ENCODE measurements around the gene FBXL20. TPM values are rescaled to one million over a fixed set of nuclear protein-coding genes. Genes with fewer than 3 reads are reported as not detected.

The FBXL20 gene
- total and polyA plus RNA-seq, 2 experiments from 2014 or later = 9.7 to 11.3 TPM

- no peak overlapping the region for H2AFZ ChIP-seq
- TF ChIP-seq EZH2 (IDR thresholded peaks at IDR 0.05; ENCODE audit: insufficient read depth, poor library complexity, severe bottlenecking) (no peak), EZH2phosphoT487 (IDR thresholded peaks at IDR 0.05; ENCODE audit: insufficient read depth, low read depth) (no peak)
- H4K20me1 ChIP-seq (ENCODE audit: insufficient read depth) = no peaks in the 10 kb centered on the region
- H3K9ac ChIP-seq = no peak overlapping the region
- H3K9me3 ChIP-seq (ENCODE audit: low read depth) = no peaks in the 10 kb centered on the region
- no peaks in the 10 kb centered on the region for H3K9me2 ChIP-seq (ENCODE audit: insufficient read depth)
- WGBS, 2 experiments (ENCODE audit: low coverage in 1 of 2, low lambda C conversion rate in 2 of 2, missing lambda C conversion rate in 2 of 2) = 88 to 91% methylated on average over 8 of the region's 8 CpGs
- H3K4me1 ChIP-seq (ENCODE audit: insufficient read depth) = peaks cover 10% of the 10 kb centered on the region; the same call in 1 of the 2 replicates
- in situ Hi-C loops (cut with MboI) = no loop called here
- no peaks in the 10 kb centered on the region for H3F3A ChIP-seq (ENCODE audit: insufficient read depth)
- peaks cover 21% of the 10 kb centered on the region for H3K79me2 ChIP-seq (ENCODE audit: insufficient read depth)
- no peaks in the 10 kb centered on the region for H3K36me3 ChIP-seq (ENCODE audit: low read depth)
- H3K27me3 ChIP-seq (replicated peaks; ENCODE audit: insufficient read depth) = no peaks in the 10 kb centered on the region
- no peak overlapping the region for H3K27ac ChIP-seq
- no peak overlapping the region for H3K4me3 ChIP-seq
- DNase-seq = no peak
- H3K4me2 ChIP-seq (ENCODE audit: unreplicated experiment) = no peak overlapping the region
Measured at GRCh38 chr17:39318636-39319035, 82.8 kb downstream of the FBXL20 start.

GRCh38 chr17:39306509-39307212 is 94.8 kb downstream of the FBXL20 start:
- Histone ChIP-seq H3K4me2 (ENCODE audit: unreplicated experiment) (peak overlapping the region; percentile 39), H3K79me2 (ENCODE audit: insufficient read depth) (no peaks in the 10 kb centered on the region), H3K9me3 (ENCODE audit: low read depth) (no peaks in the 10 kb centered on the region), H3K4me3 (peak overlapping the region; percentile 11; the same call in 1 of the 2 replicates), H3K9me2 (ENCODE audit: insufficient read depth) (no peaks in the 10 kb centered on the region), H2AFZ (no peak overlapping the region), H3K27me3 (replicated peaks; ENCODE audit: insufficient read depth) (no peaks in the 10 kb centered on the region), H3K27ac (peak overlapping the region; percentile 39), H3K9ac (peak overlapping the region; percentile 17), H3F3A (ENCODE audit: insufficient read depth) (0 out of 2 replicates have a peak, but pooled peaks cover 9% of the 10 kb centered on the region), H4K20me1 (ENCODE audit: insufficient read depth) (no peaks in the 10 kb centered on the region), H3K36me3 (ENCODE audit: low read depth) (no peaks in the 10 kb centered on the region; the same call in 1 of the 2 replicates), H3K4me1 (ENCODE audit: insufficient read depth) (peaks cover 15% of the 10 kb centered on the region)
- TF ChIP-seq EZH2phosphoT487 (IDR thresholded peaks at IDR 0.05; ENCODE audit: insufficient read depth, low read depth) (no peak), EZH2 (IDR thresholded peaks at IDR 0.05; ENCODE audit: insufficient read depth, poor library complexity, severe bottlenecking) (no peak)
- DNase-seq = peak; percentile 65
- 24 to 30% methylated on average over 3 of the region's 3 CpGs for WGBS, 2 experiments (ENCODE audit: low coverage in 1 of 2, low lambda C conversion rate in 2 of 2, missing lambda C conversion rate in 2 of 2)
- in situ Hi-C loops (cut with MboI) = no loop called here

GRCh38 chr17:39305978-39306377 is 95.4 kb downstream of the FBXL20 start:
- H2AFZ ChIP-seq = no peak overlapping the region
- no peak overlapping the region; the same call in 1 of the 2 replicates for H3K9ac ChIP-seq
- H3K27me3 ChIP-seq (replicated peaks; ENCODE audit: insufficient read depth) = no peaks in the 10 kb centered on the region
- peaks cover 15% of the 10 kb centered on the region for H3K4me1 ChIP-seq (ENCODE audit: insufficient read depth)
- 0 out of 2 replicates have a peak, but pooled peaks cover 9% of the 10 kb centered on the region for H3F3A ChIP-seq (ENCODE audit: insufficient read depth)
- TF ChIP-seq EZH2phosphoT487 (IDR thresholded peaks at IDR 0.05; ENCODE audit: insufficient read depth, low read depth) (no peak), EZH2 (IDR thresholded peaks at IDR 0.05; ENCODE audit: insufficient read depth, poor library complexity, severe bottlenecking) (no peak)
- no peaks in the 10 kb centered on the region for H3K9me3 ChIP-seq (ENCODE audit: low read depth)
- H3K79me2 ChIP-seq (ENCODE audit: insufficient read depth) = no peaks in the 10 kb centered on the region
- in situ Hi-C loops (cut with MboI) = no loop called here
- WGBS, 2 experiments (ENCODE audit: low coverage in 1 of 2, low lambda C conversion rate in 2 of 2, missing lambda C conversion rate in 2 of 2) = 84 to 88% methylated on average over 7 of the region's 7 CpGs
- H3K4me3 ChIP-seq = no peak overlapping the region
- peak overlapping the region; percentile 39 for H3K4me2 ChIP-seq (ENCODE audit: unreplicated experiment)
- no peak for DNase-seq
- no peaks in the 10 kb centered on the region for H3K9me2 ChIP-seq (ENCODE audit: insufficient read depth)
- H4K20me1 ChIP-seq (ENCODE audit: insufficient read depth) = no peaks in the 10 kb centered on the region
- H3K27ac ChIP-seq = no peak overlapping the region
- no peaks in the 10 kb centered on the region; the same call in 1 of the 2 replicates for H3K36me3 ChIP-seq (ENCODE audit: low read depth)

GRCh38 chr17:39304188-39304587 is 97.2 kb downstream of the FBXL20 start:
- no peak overlapping the region for H3K4me3 ChIP-seq

More at GRCh38 chr17:39304188-39304587, 97.2 kb downstream of the FBXL20 start:
- DNase-seq = no peak
- no peaks in the 10 kb centered on the region for H3K79me2 ChIP-seq (ENCODE audit: insufficient read depth)
- in situ Hi-C loops (cut with MboI) = no loop called here
- 96 to 100% methylated on average over 1 of the region's 1 CpG for WGBS, 2 experiments (ENCODE audit: low coverage in 1 of 2, low lambda C conversion rate in 2 of 2, missing lambda C conversion rate in 2 of 2)
- H3K27me3 ChIP-seq (replicated peaks; ENCODE audit: insufficient read depth) = no peaks in the 10 kb centered on the region
- no peaks in the 10 kb centered on the region for H3K9me3 ChIP-seq (ENCODE audit: low read depth)
- 0 out of 2 replicates have a peak, but pooled peaks cover 9% of the 10 kb centered on the region for H3F3A ChIP-seq (ENCODE audit: insufficient read depth)
- H3K4me1 ChIP-seq (ENCODE audit: insufficient read depth) = peaks cover 15% of the 10 kb centered on the region
- H3K9ac ChIP-seq = no peak overlapping the region
- no peaks in the 10 kb centered on the region; the same call in 1 of the 2 replicates for H3K36me3 ChIP-seq (ENCODE audit: low read depth)
- no peak overlapping the region for H3K27ac ChIP-seq
- TF ChIP-seq EZH2phosphoT487 (IDR thresholded peaks at IDR 0.05; ENCODE audit: insufficient read depth, low read depth) (no peak), EZH2 (IDR thresholded peaks at IDR 0.05; ENCODE audit: insufficient read depth, poor library complexity, severe bottlenecking) (no peak)
- no peak overlapping the region for H2AFZ ChIP-seq
- no peaks in the 10 kb centered on the region for H3K9me2 ChIP-seq (ENCODE audit: insufficient read depth)
- no peak overlapping the region for H3K4me2 ChIP-seq (ENCODE audit: unreplicated experiment)
- no peaks in the 10 kb centered on the region for H4K20me1 ChIP-seq (ENCODE audit: insufficient read depth)

Data from GM23248 (cell line).